ENCODE measurements around the gene CACTIN.

DNA sequence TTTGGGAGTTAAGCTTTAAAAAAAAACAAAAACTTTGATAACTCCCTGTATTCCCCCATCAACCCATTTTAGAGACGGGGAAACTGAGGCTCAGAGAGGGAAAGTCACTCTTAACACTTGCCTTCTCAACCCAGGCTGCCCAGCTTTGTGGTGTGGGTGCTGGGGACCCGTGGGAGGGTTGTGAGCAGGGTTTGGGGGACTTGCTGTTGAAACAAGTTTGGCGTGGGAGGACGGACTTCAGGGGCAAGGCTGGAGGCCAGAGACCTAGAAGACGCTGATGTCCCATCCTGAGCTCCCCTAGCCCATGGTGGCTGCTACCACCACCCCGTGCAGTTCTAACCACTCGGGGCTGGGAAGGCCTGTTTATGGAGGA is 747 bp upstream of the CACTIN start:
- no peak for TF ChIP-seq POLR2A (IDR thresholded peaks at IDR 0.05)
- TF ChIP-seq CTCF (IDR thresholded peaks at IDR 0.05) = no peak
- TF ChIP-seq POLR2AphosphoS5 (IDR thresholded peaks at IDR 0.05) = peak in 1 of 4 donors; percentile 4
- TF ChIP-seq EP300 (IDR thresholded peaks at IDR 0.05) = no peak

Measured in sigmoid colon (tissue), 4 donors.